Hematopoietic multipotent progenitor cell treated with erythropoietin and hydrocortisone succinate and interleukin-3 and kit ligand, for 6 days (in vitro differentiated cells): Measurements from ENCODE around the gene PDCD1.
"Not testable (repeated sequence)": the region's sequence is repeated elsewhere in the genome, so short reads cannot be mapped to it uniquely, and the experiment has no call there.

Source experiments
- DNase-seq: peaks from one replicate; pipeline ENCODE4 v3.0.0-alpha.2; 2015

PDCD1 gene

DNA sequence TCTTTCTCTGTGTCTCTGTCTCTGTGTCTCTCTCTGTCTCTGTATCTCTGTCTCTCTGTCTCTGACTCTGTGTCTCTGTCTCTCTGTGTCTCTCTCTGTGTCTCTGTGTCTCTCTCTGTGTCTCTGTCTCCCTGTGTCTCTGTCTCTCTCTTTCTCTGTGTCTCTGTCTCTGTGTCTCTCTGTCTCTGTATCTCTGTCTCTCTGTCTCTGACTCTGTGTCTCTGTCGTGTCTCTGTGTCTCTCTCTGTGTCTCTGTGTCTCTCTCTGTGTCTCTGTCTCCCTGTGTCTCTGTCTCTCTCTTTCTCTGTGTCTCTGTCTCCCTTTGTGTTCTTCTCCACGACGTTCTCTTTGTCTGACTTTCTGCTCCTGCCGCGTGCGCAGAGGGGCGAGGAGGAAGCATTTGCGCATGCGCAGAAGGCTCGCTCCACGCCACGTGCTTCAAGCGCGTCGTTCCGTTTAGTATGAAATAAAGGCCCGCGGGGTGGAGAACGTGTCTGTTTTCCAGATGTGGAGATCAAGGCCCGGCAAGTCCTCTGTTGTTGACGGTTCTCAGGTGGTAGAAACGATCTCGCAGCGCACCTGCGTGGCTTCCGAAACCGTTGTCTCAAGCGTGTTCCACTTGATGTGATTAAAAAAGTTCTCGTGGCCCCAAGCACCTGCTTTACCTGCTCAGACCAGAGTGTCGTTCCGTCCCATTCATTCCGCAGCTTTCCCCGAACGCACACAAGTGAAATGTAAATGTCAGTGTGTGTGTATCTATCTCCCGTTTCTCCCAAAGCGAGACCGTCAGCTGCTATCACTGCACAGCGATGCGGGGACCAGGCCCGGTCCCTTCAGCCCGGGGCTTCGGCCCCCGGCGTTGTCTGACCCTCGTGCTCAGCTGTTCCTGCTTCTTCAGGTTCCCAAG, 34.9 kb downstream of the PDCD1 start:
- DNase-seq: not testable (repeated sequence)

DNA sequence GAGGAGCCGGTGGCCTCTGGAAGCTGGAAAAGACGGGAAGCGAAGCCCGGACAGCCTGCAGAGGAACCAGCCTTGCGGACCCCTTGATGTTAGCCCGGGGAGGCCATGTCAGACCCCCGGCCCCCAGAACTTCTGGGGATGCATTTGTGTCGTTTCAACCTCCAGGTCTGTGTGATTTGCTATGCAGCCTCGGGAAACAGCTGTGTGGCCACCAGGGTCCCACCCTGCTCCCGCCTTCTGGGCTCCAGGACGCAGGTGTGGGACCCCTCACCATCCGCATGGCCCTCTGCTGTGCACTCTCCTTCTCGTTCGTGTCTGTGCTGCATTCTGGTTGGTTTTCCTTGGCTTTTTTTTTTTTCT, 36.5 kb downstream of the PDCD1 start:
- DNase-seq: no peak

- DNase-seq: no peak
Observed at GRCh38 chr2:241821460-241822263, 37.0 kb downstream of the PDCD1 start.

DNA sequence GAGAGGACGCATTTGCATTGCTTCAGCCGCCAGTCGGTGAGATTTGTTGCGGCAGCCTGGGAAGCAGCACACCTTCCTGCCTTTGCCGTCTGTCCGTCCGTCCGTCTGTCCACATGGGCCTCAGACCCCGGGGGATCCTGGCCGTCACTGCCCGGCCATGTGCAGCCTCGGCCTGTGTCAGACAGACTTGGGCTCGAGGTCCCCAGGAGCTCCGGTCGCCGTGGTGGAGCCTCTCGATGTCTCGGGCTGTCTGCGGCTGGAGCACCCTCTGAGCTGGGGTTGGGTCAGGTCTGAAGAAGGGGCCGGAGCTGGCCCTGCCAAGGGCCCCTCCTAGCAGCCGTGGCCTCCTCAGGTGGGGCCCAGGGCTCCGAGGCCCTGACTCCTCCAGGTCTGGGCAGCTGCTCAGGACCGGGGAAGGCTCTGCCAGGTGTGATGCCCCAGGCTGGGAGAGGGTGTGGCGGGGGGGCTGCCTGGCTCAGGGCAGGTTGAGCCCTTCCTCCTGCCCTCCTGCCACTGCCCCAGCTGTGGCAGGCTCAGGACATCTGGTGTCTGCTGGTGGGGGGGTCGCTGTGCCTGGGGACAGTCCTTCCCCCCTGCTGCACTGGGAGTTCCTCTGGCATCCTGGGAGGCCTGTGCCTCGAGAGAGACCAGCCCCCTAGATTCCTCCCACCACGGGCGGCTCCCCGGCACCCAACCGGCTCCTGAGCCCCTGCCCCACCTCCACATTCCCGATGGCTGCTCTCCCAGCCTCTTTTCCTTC, 37.9 kb downstream of the PDCD1 start:
- DNase-seq: no peak

GRCh38 chr2:241819947-241820624, 38.6 kb downstream of the PDCD1 start:
- DNase-seq: not testable (repeated sequence)

GRCh38 chr2:241818943-241819270, 39.8 kb downstream of the PDCD1 start:
- DNase-seq: no peak

- DNase-seq: no peak
Observed at GRCh38 chr2:241818229-241818942, 40.3 kb downstream of the PDCD1 start.

GRCh38 chr2:241817821-241818215, 40.9 kb downstream of the PDCD1 start:
- not testable (repeated sequence) for DNase-seq

- no peak for DNase-seq
Observed at GRCh38 chr2:241817126-241817820, 41.4 kb downstream of the PDCD1 start.

GRCh38 chr2:241816431-241817121, 42.1 kb downstream of the PDCD1 start:
- DNase-seq: no peak

- no peak for DNase-seq
Observed at GRCh38 chr2:241815477-241816430, 42.9 kb downstream of the PDCD1 start.

- DNase-seq: no peak
Observed at GRCh38 chr2:241814643-241815476, 43.8 kb downstream of the PDCD1 start.

- DNase-seq: no peak
Observed at GRCh38 chr2:241814393-241814642, 44.4 kb downstream of the PDCD1 start.

- no peak for DNase-seq
Observed at GRCh38 chr2:241813644-241814392, 44.9 kb downstream of the PDCD1 start.

DNA sequence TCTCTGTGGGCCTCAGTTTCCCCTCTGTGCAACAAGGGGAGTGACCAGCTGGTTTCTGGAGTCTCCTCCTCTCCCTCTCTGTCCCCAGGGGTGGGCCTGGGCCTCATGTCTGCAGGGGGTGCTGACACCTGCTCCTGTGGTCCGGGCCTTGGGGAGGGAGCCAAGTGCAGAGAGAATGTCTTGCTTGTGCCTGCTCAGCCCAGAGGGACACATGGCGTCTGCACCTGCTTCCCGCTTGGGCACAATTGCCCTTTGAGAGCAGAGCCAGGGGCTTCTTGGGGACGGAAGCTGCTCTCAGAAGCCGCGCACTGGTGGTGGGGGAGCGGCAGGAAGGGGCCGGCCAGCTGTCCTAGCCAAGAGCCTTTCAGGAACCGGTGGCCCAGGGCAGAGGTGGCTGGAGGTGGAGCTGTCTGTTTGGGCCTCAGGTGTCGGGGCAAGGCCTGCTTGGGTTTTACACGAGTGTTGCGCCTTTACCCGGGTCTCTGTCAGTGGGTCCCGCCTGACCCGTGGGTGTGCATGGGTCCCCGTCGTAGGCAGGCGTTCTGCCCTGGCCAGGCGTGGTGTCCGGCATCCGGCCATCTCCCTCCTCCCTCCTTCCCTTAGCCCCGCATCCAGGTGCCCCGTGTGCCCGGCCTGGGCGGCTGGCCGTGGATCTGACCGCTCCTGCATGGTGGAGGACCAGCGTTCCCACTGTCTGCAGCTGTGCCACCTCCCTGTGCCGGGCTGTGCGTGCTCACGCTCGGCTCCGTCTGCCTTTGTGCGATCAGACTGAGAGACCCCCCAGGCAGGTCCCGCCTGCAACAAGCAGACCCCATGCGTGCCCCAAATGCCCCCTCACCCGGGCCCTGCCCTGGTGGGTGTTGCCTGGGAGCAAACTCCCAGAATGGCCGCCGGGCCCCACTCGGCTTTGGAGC, 45.7 kb downstream of the PDCD1 start:
- DNase-seq: no peak

GRCh38 chr2:241811952-241812729, 46.6 kb downstream of the PDCD1 start:
- DNase-seq: no peak
